K562 (cell line): ENCODE results near the gene SON. TPM values are rescaled to one million over a fixed set of nuclear protein-coding genes. Genes with fewer than 3 reads are reported as not detected.

Source experiments
- CSDE1 ChIP-seq, 2 experiments: fragments of 450-650 bp; IDR thresholded peaks; 2 replicates each; pipeline ENCODE4 v1.6.1; 2016; ENCODE audit warnings: mild to moderate bottlenecking in 1 of 2
- ELK1 ChIP-seq: sonication (generic); formaldehyde crosslinking; IDR thresholded peaks from 2 replicates; pipeline ENCODE4 v1.8.1; 2022; ENCODE audit warnings: missing genetic modification reagents
- ELK3 ChIP-seq: fragments of 450-650 bp; formaldehyde crosslinking; IDR thresholded peaks from 2 replicates; pipeline ENCODE4 v1.4.0; 2020; ENCODE audit warnings: mild to moderate bottlenecking
- MXD1 ChIP-seq: fragments of 250-450 bp; sonication (Bioruptor Pico); IDR thresholded peaks from 2 replicates; pipeline ENCODE4 v1.8.0; 2021; ENCODE audit warnings: borderline replicate concordance, mild to moderate bottlenecking, moderate library complexity; ENCODE audit not compliant: poor library complexity, severe bottlenecking
- NBN ChIP-seq: fragments of 450-650 bp; IDR thresholded peaks from 2 replicates; pipeline ENCODE4 v1.6.1; 2016; ENCODE audit warnings: low read depth, mild to moderate bottlenecking
- PHTF2 ChIP-seq: fragments of 250-450 bp; sonication (Bioruptor Pico); IDR thresholded peaks from 2 replicates; pipeline ENCODE4 v1.5.0; 2021; ENCODE audit warnings: mild to moderate bottlenecking
- RERE ChIP-seq: sonication (generic); formaldehyde crosslinking; IDR thresholded peaks from 2 replicates; pipeline ENCODE4 v1.8.0; 2023; ENCODE audit warnings: missing genetic modification reagents, mild to moderate bottlenecking, borderline replicate concordance
- ZEB2 ChIP-seq: fragments of 450-650 bp; IDR thresholded peaks from 2 replicates; pipeline ENCODE4 v1.6.1; 2016
- ZNF274 ChIP-seq: IDR thresholded peaks from 2 replicates; pipeline ENCODE4 v1.6.1; 2011; ENCODE audit warnings: low read depth, mild to moderate bottlenecking, low read length, moderate library complexity, borderline replicate concordance
- ZNF445 ChIP-seq: fragments of 250-450 bp; sonication (Bioruptor Pico); IDR thresholded peaks from 2 replicates; pipeline ENCODE4 v1.4.0; 2020; ENCODE audit warnings: low read depth, mild to moderate bottlenecking, moderate library complexity
- ZNF592 ChIP-seq: fragments of 450-650 bp; IDR thresholded peaks from 2 replicates; pipeline ENCODE4 v1.6.1; 2017; ENCODE audit warnings: antibody characterized with exemption, mild to moderate bottlenecking
- polyA plus RNA-seq, 8 experiments: library from polyadenylated mRNA; depleted of rRNA in 4 of 8; stranded (reverse) in 5 of 8; unstranded in 3 of 8; fragments of >200 nt; fragmentation: Nextera tagmentation in 2 of 8; fragmentation: Illumina TruSeq in 1 of 8; extraction: Ambion mirVana in 2 of 8; extraction: Trizol in 1 of 8; gene quantifications; 2 replicates each; pipeline versions ENCODE4 v1.2.1 to v1.2.3, GENCODE V29; 2011 to 2014; ENCODE audit warnings: inconsistent platforms in 1 of 8, missing spikeins in 1 of 8
- total RNA-seq, 7 experiments: library from RNA; depleted of rRNA in 6 of 7; stranded (reverse); fragments of >200 nt in 6 of 7; fragmentation: Illumina TruSeq in 2 of 7; extraction: Trizol in 2 of 7; gene quantifications; 2 replicates each; pipeline versions ENCODE4 v1.2.1 to v1.2.3, GENCODE V29; 2011 to 2021; ENCODE audit warnings: low replicate concordance in 1 of 7

SON gene
- total and polyA plus RNA-seq, 9 of the 15 experiments (the other 6 are each of a cell fraction or from before 2014, with no cell fraction given) = 105 to 742 (median 187) TPM

- TF ChIP-seq RERE (CRISPR knock-in tag) = no peak
- no peak for TF ChIP-seq ELK3 (CRISPR knock-in tag)
- no peak for TF ChIP-seq ZNF274
- TF ChIP-seq MXD1 = peak; percentile 80
- no peak for TF ChIP-seq ELK1
- TF ChIP-seq CSDE1 (IDR thresholded peaks at IDR 0.05) = peak in 1 of 2 experiments; percentile 13; a peak in 1 of 4 replicates
- TF ChIP-seq ZNF592 = peak; percentile 52; the same call in 1 of the 2 replicates
- TF ChIP-seq PHTF2 (CRISPR knock-in tag) = no peak
- TF ChIP-seq ZEB2 = no peak
- no peak for TF ChIP-seq ZNF445 (CRISPR knock-in tag)
- no peak; the same call in 1 of the 2 replicates for TF ChIP-seq NBN
Observed at GRCh38 chr21:33541756-33542639, 840 bp upstream of the SON start, which contains the start of gene GART (continued).
